Fibroblast of skin of left quadriceps (primary cell): ENCODE results near the gene LIN52.
A peak's percentile ranks its signal among the peaks of the same experiment; 100 is the strongest.

Source experiments
- DNase-seq, 2 experiments: peaks; one replicate each; pipeline ENCODE4 v3.0.0-alpha.2; 2013; ENCODE audit warnings: low read depth in 2 of 2

The LIN52 gene

GRCh38 chr14:74194506-74195274 lies 109.9 kb downstream of the LIN52 start:
- no peak for DNase-seq

DNA sequence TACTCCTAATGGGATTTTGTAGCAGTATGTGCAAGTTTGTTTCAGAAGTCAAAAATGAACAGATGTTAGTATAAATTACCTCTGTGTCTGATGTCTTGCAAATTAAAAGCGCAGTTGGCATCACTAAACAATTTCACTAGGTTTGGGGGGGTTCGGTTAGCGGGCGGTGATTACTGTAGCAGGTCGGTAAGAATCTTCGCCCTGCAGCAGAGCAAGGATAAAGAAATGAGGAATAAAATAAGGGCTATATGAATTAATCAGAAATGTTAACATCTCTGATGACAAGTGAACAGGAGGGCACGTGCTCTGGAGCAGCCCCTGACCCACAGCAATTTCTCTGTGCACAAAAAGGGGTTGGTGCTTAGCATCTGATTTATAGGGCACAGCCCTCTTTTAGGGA lies 110.9 kb downstream of the LIN52 start:
- no peak for DNase-seq

DNA sequence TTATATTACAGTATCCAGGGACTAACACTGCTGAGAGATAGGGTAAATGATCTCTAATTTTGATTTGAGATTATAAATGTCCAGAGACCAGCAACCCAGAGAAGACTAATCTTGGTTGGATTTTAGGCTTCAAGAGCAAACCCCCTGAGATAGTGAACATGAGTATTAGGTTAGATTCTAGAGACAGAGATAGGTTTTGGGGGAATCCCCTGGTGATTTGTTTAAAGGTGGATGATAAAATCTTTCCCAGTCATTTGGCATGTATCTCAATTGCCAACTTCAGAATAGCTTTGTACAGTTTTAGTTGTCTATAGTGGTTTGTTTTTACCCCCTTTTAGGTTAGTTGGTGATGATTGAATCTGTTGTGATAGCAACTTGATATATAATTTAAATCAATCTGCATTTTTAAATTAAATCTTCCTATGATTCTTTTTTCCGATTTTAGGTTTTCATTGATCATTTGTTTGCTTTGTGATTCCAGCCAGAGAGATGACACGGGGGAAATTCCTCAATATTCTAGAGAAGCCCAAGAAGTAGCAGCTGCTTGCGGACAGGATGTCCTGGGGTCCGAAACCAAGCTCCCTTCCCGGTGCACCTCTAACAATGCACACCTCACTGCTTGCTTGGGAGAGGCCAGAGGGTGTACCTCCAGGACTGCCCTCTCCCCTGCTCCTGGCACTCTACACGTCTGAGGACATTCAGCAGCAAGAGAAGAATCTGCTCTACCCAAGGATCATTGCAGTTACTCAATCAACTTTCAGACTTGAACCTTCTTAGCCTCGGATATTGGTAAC lies 113.9 kb downstream of the LIN52 start:
- no peak for DNase-seq

GRCh38 chr14:74202113-74202512 lies 117.4 kb downstream of the LIN52 start:
- DNase-seq: no peak

DNA sequence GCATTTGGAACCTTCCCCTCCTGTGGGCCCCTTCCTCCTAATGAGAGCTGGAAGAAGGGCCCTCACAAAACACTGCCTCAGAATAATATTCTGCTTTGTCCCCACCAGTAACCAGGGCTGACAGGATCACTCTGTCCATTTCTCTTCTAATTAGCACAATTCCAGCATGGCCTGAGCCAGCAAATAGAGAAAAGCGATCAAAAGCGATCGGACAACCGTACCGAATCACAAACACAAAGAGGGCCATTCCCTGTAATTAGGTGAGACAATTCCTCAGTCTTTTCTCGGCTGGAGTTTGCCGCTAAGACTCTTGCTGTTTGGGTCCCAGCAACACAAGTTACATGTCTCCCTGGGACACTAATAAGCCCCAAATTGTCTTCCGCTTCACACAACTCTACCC lies 118.9 kb downstream of the LIN52 start:
- DNase-seq: no peak

GRCh38 chr14:74204491-74204890 lies 119.7 kb downstream of the LIN52 start:
- no peak for DNase-seq

DNA sequence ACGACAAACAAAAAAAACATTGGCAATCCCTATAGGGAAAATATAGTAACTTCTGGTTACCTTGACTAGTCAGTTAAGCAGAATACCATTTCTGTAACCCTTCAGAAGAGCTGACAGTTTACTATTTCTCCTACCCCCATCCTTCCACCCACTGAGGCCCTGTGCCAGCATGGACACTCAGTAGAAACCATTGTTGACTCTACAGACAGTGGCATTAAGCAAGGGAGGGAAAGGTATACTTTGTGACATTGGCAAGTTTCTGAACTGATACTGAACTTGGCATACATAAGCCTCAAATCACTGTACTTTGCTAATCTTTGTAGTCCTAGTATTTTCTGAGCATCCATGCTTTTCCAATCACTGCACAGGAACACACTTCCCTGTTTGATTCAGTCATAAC lies 121.1 kb downstream of the LIN52 start:
- no peak for DNase-seq

GRCh38 chr14:74207943-74208342 lies 123.2 kb downstream of the LIN52 start:
- DNase-seq: no peak

DNA sequence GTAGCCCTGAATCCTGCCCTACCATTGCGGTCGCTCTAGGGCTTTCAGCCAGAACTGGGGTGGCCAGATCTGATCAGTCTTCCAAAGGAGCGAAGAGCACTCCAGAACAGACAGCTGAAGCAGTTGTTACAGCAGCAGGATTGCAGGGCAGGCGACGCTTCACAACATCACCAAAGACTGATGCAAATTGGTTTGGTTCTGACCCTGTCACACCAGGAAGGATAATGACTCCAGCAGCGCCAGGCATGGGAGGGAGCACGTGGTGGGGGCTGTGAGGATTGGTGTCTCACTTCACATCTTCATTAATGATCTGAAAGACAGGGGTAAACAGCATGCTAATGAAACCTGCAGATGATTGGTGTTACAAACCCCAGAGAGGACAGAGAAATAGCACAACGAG lies 123.9 kb downstream of the LIN52 start:
- DNase-seq: no peak

- no peak for DNase-seq
Observed at GRCh38 chr14:74211945-74212580, 127.3 kb downstream of the LIN52 start.

DNA sequence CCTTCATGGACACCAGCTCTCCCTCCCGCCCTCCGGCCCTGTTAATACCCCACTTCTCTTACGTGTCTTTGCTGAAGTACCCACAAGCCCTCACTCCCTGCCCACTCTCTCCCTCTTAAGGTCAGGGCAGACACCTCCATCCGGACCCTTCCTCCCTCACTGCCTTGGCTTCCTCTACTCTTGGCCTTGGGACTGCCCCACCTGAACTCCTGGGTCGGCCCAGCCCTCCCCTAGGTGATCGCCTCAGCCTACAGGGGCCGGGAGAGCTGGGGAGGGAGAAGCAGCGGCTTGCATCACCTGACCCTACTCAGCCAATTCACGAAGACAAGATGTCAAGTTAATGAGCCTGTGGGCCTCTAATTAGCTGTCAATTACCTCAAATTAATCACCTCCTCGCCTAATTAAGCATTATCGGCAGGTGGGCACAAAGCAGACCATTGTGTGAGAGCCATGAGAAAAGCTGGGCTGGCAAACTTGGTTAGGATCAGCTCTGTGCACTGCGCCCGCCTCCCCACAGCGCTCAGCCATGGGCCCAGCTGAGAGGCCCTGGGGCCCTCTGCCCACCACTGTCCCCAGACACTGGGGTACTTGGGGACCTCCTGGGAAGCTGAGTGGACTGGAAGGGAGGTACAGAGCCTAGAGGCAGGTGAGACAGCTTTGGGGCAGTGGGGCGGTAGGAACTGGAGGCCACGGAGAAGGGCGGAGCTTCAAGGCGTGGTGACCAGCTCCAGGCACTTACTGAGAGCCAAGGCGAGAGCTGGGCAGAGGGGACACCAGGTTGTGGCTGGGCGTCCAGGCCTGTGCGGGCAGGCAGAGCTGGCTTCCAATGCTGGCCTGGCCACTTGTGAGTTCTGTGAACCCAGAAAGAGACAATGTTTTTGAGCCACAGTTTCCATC lies 129.4 kb downstream of the LIN52 start:
- DNase-seq: no peak

DNA sequence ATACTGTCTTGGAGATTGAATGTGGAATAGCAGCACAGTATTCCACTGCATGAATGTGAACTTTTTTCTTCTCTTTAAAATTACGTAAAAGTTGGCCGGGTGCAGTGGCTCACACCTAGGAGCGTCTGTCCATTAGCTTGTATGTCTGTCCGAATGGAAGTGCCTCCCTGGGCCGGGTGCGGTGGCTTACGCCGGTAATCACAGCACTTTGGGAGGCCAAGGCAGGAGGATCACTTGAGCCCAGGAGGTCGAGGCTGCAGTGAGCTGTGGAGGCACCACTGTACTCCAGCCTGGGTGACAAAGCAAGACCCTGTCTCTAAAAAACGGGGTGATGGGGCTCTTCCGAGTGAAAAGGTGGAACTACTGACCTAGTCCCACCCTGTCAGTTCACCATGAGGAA lies 131.9 kb downstream of the LIN52 start:
- no peak for DNase-seq

GRCh38 chr14:74217672-74218448 lies 133.1 kb downstream of the LIN52 start:
- peak; percentile 10 to 14 for DNase-seq

DNA sequence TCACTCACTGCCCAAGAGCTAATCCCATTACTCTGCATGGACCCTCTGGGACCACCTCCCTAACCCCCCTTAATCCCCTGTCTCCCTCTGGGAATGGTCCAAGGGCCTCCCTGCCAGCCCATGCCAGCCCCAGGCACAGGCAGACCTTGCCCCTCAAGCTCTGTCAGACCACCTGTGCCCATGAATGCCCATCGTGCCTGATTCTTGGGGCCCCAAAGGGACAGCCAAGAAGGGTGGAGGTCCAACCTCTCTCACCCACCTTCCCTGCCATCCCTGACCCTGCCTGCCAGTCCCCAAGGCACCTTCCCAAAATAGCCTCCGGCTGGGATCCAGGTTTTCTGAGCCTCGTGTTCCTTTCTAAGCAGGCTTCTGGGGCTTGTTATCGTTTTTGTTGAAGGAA lies 133.7 kb downstream of the LIN52 start:
- DNase-seq: no peak

GRCh38 chr14:74219277-74220205 lies 134.8 kb downstream of the LIN52 start:
- no peak for DNase-seq

- DNase-seq: no peak
Observed at GRCh38 chr14:74220991-74221390, 136.2 kb downstream of the LIN52 start.

- no peak for DNase-seq
Observed at GRCh38 chr14:74221741-74222140, 137.0 kb downstream of the LIN52 start.

- no peak for DNase-seq
Observed at GRCh38 chr14:74223016-74223415, 138.3 kb downstream of the LIN52 start.

DNA sequence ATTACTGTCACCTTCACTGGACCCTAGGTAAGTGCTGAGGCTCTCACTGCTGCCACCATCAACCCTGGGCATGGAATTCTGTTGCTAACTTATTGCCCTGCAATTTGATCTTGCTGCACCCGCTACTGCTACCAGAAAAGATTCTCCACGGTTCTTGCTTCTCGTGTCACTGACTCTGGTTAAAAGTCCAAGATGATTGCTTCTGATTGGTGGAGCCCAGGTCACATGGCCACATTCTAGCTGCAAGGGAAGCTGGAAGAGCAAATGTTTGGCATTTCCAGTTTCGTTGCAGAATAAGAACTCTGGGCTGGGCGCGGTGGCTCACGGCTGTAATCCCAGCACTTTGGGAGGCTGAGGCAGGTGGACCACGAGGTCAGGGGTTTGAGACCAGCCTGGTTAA lies 147.0 kb downstream of the LIN52 start:
- no peak for DNase-seq

DNA sequence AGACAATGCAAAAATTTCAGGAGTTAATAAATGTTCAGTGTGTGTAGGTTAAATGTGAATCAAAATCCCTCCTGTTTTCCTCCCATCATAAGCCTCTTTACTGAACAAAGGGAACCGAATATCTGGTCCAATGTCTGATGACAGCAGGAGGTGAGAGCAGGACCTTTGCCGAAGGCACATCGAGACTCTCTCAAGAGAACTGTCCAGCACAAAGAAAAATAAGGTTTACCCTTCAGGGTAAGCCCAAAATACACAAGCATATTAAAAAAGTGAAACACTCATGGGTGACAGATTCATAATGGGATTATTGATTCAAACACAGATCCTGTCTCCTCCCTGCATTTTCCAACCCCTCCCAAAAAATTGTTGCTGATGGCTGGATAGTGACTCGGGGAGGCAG lies 150.3 kb downstream of the LIN52 start:
- DNase-seq: no peak
